ENCODE results near the gene NAT10.

DNA sequence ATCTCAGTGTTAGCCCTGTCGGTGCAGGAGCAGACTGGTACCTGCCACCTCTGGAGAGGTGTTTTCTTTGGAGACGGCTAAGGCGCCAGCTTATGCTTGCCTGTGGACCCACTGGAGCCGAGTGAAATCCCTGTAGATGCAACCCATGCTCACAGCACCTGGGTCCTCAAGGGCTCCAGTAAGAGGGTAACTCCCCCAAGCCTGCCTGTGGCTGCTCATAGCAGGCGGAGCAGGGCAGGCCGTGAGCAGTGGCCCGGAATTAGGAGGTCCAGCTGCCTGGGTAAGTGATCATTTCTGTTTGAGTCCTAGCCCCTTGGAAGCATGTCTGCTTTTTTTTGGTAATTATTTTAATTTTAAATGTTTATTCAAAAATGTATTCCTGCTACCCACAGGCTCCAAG lies 43.8 kb downstream of the NAT10 start:
- TF ChIP-seq POLR2A (IDR thresholded peaks at IDR 0.05; ENCODE audit: low read depth, low read length): no peak
- TF ChIP-seq POLR2AphosphoS5 (IDR thresholded peaks at IDR 0.05; ENCODE audit: low read depth, low read length): no peak

Data from GM12892 (cell line).